HCT116 (cell line): ENCODE measurements around the gene NLRP1. TPM values are rescaled to one million over a fixed set of nuclear protein-coding genes. Genes with fewer than 3 reads are reported as not detected.

Experiments
- ATAC-seq: fragments of 200-7000 bp; cut with Tn5 transposase; 2 replicates; pipeline ENCODE4 v1.9.1; 2020; ENCODE audit warnings: mild to moderate bottlenecking, moderate library complexity
- BruUV-seq: library from RNA; stranded (reverse); fragments of 400-500 nt; replicated peaks from 2 replicates; lab custom pipeline; 2021; lab: Mats Ljungman, UMichigan
- CTCF ChIA-PET: fragments of 300-600 bp; sonication (Branson Sonifier 250); formaldehyde crosslinking; loops from one replicate; lab custom pipeline; 2021; ENCODE audit warnings: antibody characterized with exemption; lab: Charles Lee
- POLR2A ChIA-PET: fragments of 300-600, 350-600 bp; sonication (Branson Sonifier 250); formaldehyde crosslinking; loops from one replicate; lab custom pipeline; 2021; ENCODE audit warnings: antibody characterized with exemption; lab: Charles Lee
- RAD21 ChIA-PET, 2 experiments: fragments of 300-600 bp; sonication (Branson Sonifier 250); formaldehyde crosslinking; loops; one replicate each; lab custom pipeline; 2023; ENCODE audit warnings: low total read pairs in 2 of 2; ENCODE audit not compliant: uncharacterized antibody in 2 of 2, unreplicated experiment in 2 of 2, low non-redundant PET in 1 of 2; lab: Charles Lee
- DNase-seq: peaks from one replicate; pipeline ENCODE4 v3.0.0-alpha.2; 2010; ENCODE audit warnings: low read depth, low spot score
- H2AFZ ChIP-seq: fragments of 200-600 bp; shearing (Covaris generic), sonication (generic); 2 replicates; pipeline ENCODE4 v1.6.1; 2017; ENCODE audit warnings: low read depth, mixed run types, mixed read lengths, antibody characterized with exemption, low read length; ENCODE audit not compliant: poor library complexity, severe bottlenecking
- H3K27ac ChIP-seq: 2 replicates; pipeline ENCODE4 v1.5.1; 2012; ENCODE audit warnings: low read depth, low read length
- H3K27me3 ChIP-seq: fragments of 200-600 bp; sonication (generic); 2 replicates; pipeline ENCODE4 v1.6.1; 2016; ENCODE audit warnings: mixed run types, low read length, mixed read lengths; ENCODE audit not compliant: insufficient read depth
- H3K36me3 ChIP-seq, 2 experiments: fragments of 200-500 bp in 1 of 2; fragments of 200-600 bp in 1 of 2; sonication (Bioruptor generic) in 1 of 2; sonication (generic) in 1 of 2; 2 replicates each; pipeline versions ENCODE4 v1.5.1 to v1.6.1; 2014 to 2016; ENCODE audit warnings: low read length in 2 of 2, inconsistent platforms in 1 of 2, mixed read lengths in 1 of 2, mixed run types in 1 of 2; ENCODE audit not compliant: insufficient read depth in 2 of 2, control insufficient read depth in 1 of 2
- H3K4me1 ChIP-seq, 2 experiments: fragments of 200-600 bp in 1 of 2; sonication (generic) in 1 of 2; 2 replicates each; pipeline versions ENCODE4 v1.5.1 to v1.6.1; 2012 to 2017; ENCODE audit warnings: low read length in 2 of 2, inconsistent platforms in 1 of 2, mild to moderate bottlenecking in 1 of 2, mixed read lengths in 1 of 2, mixed run types in 1 of 2, moderate library complexity in 1 of 2; ENCODE audit not compliant: insufficient read depth in 2 of 2, control insufficient read depth in 1 of 2
- H3K4me2 ChIP-seq: fragments of 200-600 bp; sonication (generic); 2 replicates; pipeline ENCODE4 v1.6.1; 2017; ENCODE audit warnings: mixed run types, low read length, mixed read lengths
- H3K4me3 ChIP-seq, 2 experiments: fragments of 200-600 bp in 1 of 2; sonication (generic) in 1 of 2; replicated peaks in 1 of 2; 2 replicates each; pipeline ENCODE4 v1.5.1; 2011 to 2016; ENCODE audit warnings: low read length in 2 of 2, control low read depth in 1 of 2, low read depth in 1 of 2, mild to moderate bottlenecking in 1 of 2, mixed read lengths in 1 of 2, mixed run types in 1 of 2
- H3K79me2 ChIP-seq: fragments of 200-600 bp; sonication (generic); 2 replicates; pipeline ENCODE4 v1.6.1; 2017; ENCODE audit warnings: mild to moderate bottlenecking, mixed run types, low read length, moderate library complexity, mixed read lengths; ENCODE audit not compliant: insufficient read depth
- H3K9ac ChIP-seq: fragments of 200-600 bp; sonication (generic); 2 replicates; pipeline ENCODE4 v1.6.1; 2016; ENCODE audit warnings: low read length, mixed read lengths
- H3K9me2 ChIP-seq: fragments of 200-600 bp; sonication (generic), shearing (Covaris generic); 2 replicates; pipeline ENCODE4 v1.6.1; 2017; ENCODE audit warnings: mixed run types, mild to moderate bottlenecking, moderate library complexity; ENCODE audit not compliant: insufficient read depth
- H3K9me3 ChIP-seq, 2 experiments: fragments of 200-500 bp in 1 of 2; fragments of 200-600 bp in 1 of 2; sonication (Bioruptor generic) in 1 of 2; sonication (generic) in 1 of 2; 2 replicates each; pipeline ENCODE4 v1.6.1; 2014 to 2017; ENCODE audit warnings: low read length in 2 of 2, mixed read lengths in 2 of 2, inconsistent platforms in 1 of 2, low read depth in 1 of 2, mild to moderate bottlenecking in 1 of 2, mixed run types in 1 of 2, moderate library complexity in 1 of 2; ENCODE audit not compliant: control insufficient read depth in 1 of 2, insufficient read depth in 1 of 2
- H4K20me1 ChIP-seq: fragments of 200-600 bp; sonication (generic), shearing (Covaris generic); 2 replicates; pipeline ENCODE4 v1.6.1; 2017; ENCODE audit warnings: mixed run types, mild to moderate bottlenecking, moderate library complexity; ENCODE audit not compliant: insufficient read depth
- ATF3 ChIP-seq: IDR thresholded peaks from 2 replicates; pipeline ENCODE4 v1.6.1; 2012
- CEBPB ChIP-seq: IDR thresholded peaks from 2 replicates; pipeline ENCODE4 v1.6.1; 2012; ENCODE audit warnings: low read depth
- EGR1 ChIP-seq: IDR thresholded peaks from 2 replicates; pipeline ENCODE4 v1.6.1; 2012; ENCODE audit warnings: low read depth
- EZH2phosphoT487 ChIP-seq: fragments of 200-600 bp; IDR thresholded peaks from 2 replicates; pipeline ENCODE4 v1.6.1; 2018; ENCODE audit warnings: antibody characterized with exemption, borderline replicate concordance
- JUND ChIP-seq: IDR thresholded peaks from 2 replicates; pipeline ENCODE4 v1.6.1; 2012
- POLR2AphosphoS5 ChIP-seq: IDR thresholded peaks from 2 replicates; pipeline ENCODE4 v1.6.1; 2011; ENCODE audit warnings: mild to moderate bottlenecking, low read depth, low read length, moderate library complexity
- RAD21 ChIP-seq: IDR thresholded peaks from 2 replicates; pipeline ENCODE4 v1.6.1; 2012; ENCODE audit warnings: low read depth, mild to moderate bottlenecking
- REST ChIP-seq: IDR thresholded peaks from 2 replicates; pipeline ENCODE4 v1.6.1; 2012; ENCODE audit warnings: low read depth
- SIN3A ChIP-seq: IDR thresholded peaks from 2 replicates; pipeline ENCODE4 v1.6.1; 2012; ENCODE audit warnings: low read depth
- SRF ChIP-seq: IDR thresholded peaks from 2 replicates; pipeline ENCODE4 v1.6.1; 2012; ENCODE audit warnings: low read depth
- TCF7L2 ChIP-seq: IDR thresholded peaks from 2 replicates; pipeline ENCODE4 v1.7.0; 2011; ENCODE audit warnings: borderline replicate concordance, inconsistent platforms; ENCODE audit not compliant: insufficient read depth, insufficient read length; ENCODE audit errors: extremely low read depth
- YY1 ChIP-seq: IDR thresholded peaks from 2 replicates; pipeline ENCODE4 v1.6.1; 2011; ENCODE audit warnings: low read length, low read depth, moderate library complexity, mild to moderate bottlenecking; ENCODE audit not compliant: insufficient replicate concordance; ENCODE audit errors: extremely low read depth
- ZBTB33 ChIP-seq: IDR thresholded peaks from 2 replicates; pipeline ENCODE4 v1.6.1; 2011; ENCODE audit warnings: mild to moderate bottlenecking, low read length, moderate library complexity; ENCODE audit not compliant: insufficient replicate concordance; ENCODE audit errors: extremely low read depth
- ZFX ChIP-seq: fragments of 450-650 bp; IDR thresholded peaks from 2 replicates; pipeline ENCODE4 v1.6.1; 2017
- ZNF274 ChIP-seq: fragments of 200-500 bp; sonication (Bioruptor generic); IDR thresholded peaks from 2 replicates; pipeline ENCODE4 v1.6.1; 2014; ENCODE audit warnings: mild to moderate bottlenecking, low read depth, low read length, inconsistent platforms
- intact Hi-C: fragments of 100-400 bp; cut with micrococcal nuclease; formaldehyde crosslinking; loops from 2 replicates; pipeline ENCODE4 v1.10.0; 2022
- total RNA-seq: library from RNA; stranded (reverse); gene quantifications from one replicate; pipeline ENCODE4 v1.2.1, GENCODE V29; 2021; ENCODE audit not compliant: unreplicated experiment
- TF ChIP-seq, protein P1 (sequence below): IDR thresholded peaks from 2 replicates; pipeline ENCODE4 v1.6.1; 2012

Gene NLRP1
- total RNA-seq, 1 experiment from 2014 or later, result 7.2 TPM

- H3K4me2 ChIP-seq, result no peak overlapping the region
- no peaks in the 10 kb centered on the region for H3K9me3 ChIP-seq
- DNase-seq, result no peak
- CTCF ChIA-PET, result interaction anchor here (0.8 kb wide), 1 partner anchor 17 kb away, joined by 3 read pairs; no protein-coding TSS in a partner anchor
- peaks cover 74% of the 10 kb centered on the region for H3K27me3 ChIP-seq
- no peak overlapping the region for H3K4me3 ChIP-seq
- RAD21 ChIA-PET, result no interaction called here
- no peaks in the 10 kb centered on the region for H3K36me3 ChIP-seq
- no peaks in the 10 kb centered on the region for H3K79me2 ChIP-seq
- intact Hi-C loops, result loop anchor here (5.0 kb wide), 1 partner anchor 99 kb away; no protein-coding TSS in a partner anchor
- H3K27ac ChIP-seq, result no peak overlapping the region
- ATAC-seq, result no peak
- POLR2A ChIA-PET, result no interaction called here
- H3K9ac ChIP-seq, result no peak overlapping the region
- TF ChIP-seq RAD21 (no peak), ZFX (no peak), CEBPB (no peak), ZNF274 (no peak), ZBTB33 (no peak), REST (no peak), SRF (no peak), EZH2phosphoT487 (no peak), TCF7L2 (no peak), ATF3 (no peak), EGR1 (no peak), POLR2AphosphoS5 (no peak), SIN3A (no peak), YY1 (no peak), JUND (no peak)
- TF ChIP-seq, protein P1, sequence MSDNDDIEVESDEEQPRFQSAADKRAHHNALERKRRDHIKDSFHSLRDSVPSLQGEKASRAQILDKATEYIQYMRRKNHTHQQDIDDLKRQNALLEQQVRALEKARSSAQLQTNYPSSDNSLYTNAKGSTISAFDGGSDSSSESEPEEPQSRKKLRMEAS, result no peak
- H2AFZ ChIP-seq, result no peak overlapping the region
- no peaks in the 10 kb centered on the region for H3K4me1 ChIP-seq
- H3K9me2 ChIP-seq, result no peaks in the 10 kb centered on the region
- no peaks in the 10 kb centered on the region for H4K20me1 ChIP-seq
- BruUV-seq, result no TSS peak
Measured at GRCh38 chr17:5608399-5609112, 24.2 kb upstream of the NLRP1 start.
